NCI-H1417 treated with DMSO at 0.1 percent for 48 hours (cell line): ENCODE measurements around the gene ICAM2.

Experiments
- DNase-seq: peaks from one replicate; lab custom pipeline; 2025; lab: John Stamatoyannopoulos, UW

ICAM2 gene

GRCh38 chr17:64020056-64020766, at the start of gene ICAM2:
Gene ICAM2 (minus strand): TSS chr17:64020633. CDS start chr17:64006691, 13,942 bp downstream.
- no peak for DNase-seq

GRCh38 chr17:64070213-64070612, 49.8 kb upstream of the ICAM2 start:
- DNase-seq = no peak

GRCh38 chr17:64069143-64069542, 48.7 kb upstream of the ICAM2 start:
- DNase-seq = no peak

- no peak for DNase-seq
Observed at GRCh38 chr17:64067657-64068056, 47.2 kb upstream of the ICAM2 start.

GRCh38 chr17:64066716-64067115, 46.3 kb upstream of the ICAM2 start:
- no peak for DNase-seq

GRCh38 chr17:64065161-64065560, 44.7 kb upstream of the ICAM2 start:
- no peak for DNase-seq

- DNase-seq = no peak
Observed at GRCh38 chr17:64064331-64064730, 43.9 kb upstream of the ICAM2 start.

- no peak for DNase-seq
Observed at GRCh38 chr17:64063766-64064224, 43.4 kb upstream of the ICAM2 start.

GRCh38 chr17:64063088-64063487, 42.7 kb upstream of the ICAM2 start:
- DNase-seq = no peak

GRCh38 chr17:64061178-64061898, 40.9 kb upstream of the ICAM2 start:
- DNase-seq = no peak

- no peak for DNase-seq
Observed at GRCh38 chr17:64060331-64060730, 39.9 kb upstream of the ICAM2 start.

- no peak for DNase-seq
Observed at GRCh38 chr17:64059756-64060155, 39.3 kb upstream of the ICAM2 start.

- DNase-seq = no peak
Observed at GRCh38 chr17:64058621-64059020, 38.2 kb upstream of the ICAM2 start.

- no peak for DNase-seq
Observed at GRCh38 chr17:64057701-64058263, 37.3 kb upstream of the ICAM2 start.

- DNase-seq = no peak
Observed at GRCh38 chr17:64056269-64057005, 36.0 kb upstream of the ICAM2 start.

GRCh38 chr17:64055183-64056142, 35.0 kb upstream of the ICAM2 start:
- DNase-seq = no peak

- no peak for DNase-seq
Observed at GRCh38 chr17:64054304-64054703, 33.9 kb upstream of the ICAM2 start.

GRCh38 chr17:64053101-64053500, 32.7 kb upstream of the ICAM2 start:
- no peak for DNase-seq

- no peak for DNase-seq
Observed at GRCh38 chr17:64051153-64051552, 30.7 kb upstream of the ICAM2 start.

- no peak for DNase-seq
Observed at GRCh38 chr17:64048805-64049204, 28.4 kb upstream of the ICAM2 start.

GRCh38 chr17:64045176-64045575, 24.7 kb upstream of the ICAM2 start:
- DNase-seq = no peak
